ENCODE results near the gene GPC6.

The GPC6 gene

DNA sequence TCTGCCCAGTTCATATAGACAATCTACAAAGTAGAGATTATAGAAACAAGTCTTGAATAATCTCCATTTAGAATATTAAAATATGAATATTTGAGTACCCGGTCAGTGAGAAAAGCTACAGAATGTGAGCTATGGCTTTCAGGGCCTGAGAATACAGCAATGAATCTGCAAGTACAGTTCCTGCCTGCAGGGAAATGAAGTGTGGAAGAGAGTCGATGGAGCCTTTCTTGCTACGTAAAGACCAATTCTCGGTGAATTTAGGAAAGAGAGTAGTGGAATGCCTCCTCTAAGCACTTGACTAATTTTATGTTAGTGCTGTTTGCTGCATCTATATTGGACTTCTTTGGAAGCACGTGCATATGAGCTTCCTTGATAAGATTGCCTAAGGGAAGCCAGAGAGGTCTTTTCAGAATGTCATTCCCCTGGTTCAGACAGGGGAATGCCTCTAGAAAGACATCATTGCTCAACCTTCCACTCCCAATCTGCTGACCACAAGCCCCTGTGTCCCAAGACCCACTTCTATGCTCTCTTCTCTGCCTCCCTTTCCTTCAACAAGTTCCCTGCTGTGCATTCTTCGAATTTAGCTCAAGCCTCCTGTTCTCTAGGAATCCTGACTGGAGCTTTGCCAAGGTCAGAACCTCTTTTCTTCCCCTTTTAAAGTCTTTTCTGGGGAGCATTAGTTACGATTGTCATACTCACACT, 41.9 kb downstream of the GPC6 start:
- DNase-seq = no peak

DNA sequence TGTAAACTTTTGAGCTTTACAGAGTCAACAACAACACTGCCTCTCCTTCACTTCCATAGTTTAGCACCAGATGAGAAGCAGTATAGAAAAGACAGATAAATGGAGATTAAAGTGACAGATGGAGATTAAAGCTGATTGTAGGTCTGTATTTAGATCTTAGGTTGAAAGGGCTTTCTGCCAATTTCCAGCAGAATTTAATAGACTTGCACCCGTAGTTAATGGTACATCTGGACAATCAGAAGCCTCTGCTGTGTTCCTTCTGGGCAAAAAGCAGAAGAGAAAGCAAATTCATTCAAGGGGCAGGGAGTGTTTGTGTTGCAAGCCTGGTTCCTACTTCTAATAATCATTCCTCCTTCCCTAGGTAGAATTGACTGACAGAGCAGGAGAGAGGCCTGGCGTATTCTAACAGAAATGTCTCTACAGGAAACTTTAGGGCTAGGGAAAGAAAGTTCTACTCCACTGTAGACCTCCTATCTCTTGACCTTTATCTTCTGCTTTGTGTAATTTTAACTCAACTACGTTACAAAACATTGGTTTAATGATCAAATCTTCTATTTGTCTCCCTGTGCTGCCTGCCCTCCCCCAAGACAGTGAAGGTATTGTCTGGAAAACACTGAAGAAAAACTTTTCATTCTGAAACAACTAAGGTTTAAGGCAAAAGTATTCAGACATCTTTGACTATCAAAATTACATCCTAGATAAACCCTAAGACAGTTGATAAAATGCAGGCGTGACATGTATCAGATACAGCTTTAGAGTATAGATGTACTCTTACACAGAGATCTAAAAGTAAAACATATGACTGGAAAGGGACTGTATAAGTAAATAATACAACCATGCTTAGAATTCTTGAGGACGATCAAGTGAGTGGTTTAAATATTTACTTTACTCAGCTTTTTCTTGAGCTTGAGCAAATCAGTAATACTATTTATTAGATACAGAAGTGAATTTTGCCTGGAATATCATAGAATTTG, 44.4 kb downstream of the GPC6 start:
- no peak for DNase-seq

DNA sequence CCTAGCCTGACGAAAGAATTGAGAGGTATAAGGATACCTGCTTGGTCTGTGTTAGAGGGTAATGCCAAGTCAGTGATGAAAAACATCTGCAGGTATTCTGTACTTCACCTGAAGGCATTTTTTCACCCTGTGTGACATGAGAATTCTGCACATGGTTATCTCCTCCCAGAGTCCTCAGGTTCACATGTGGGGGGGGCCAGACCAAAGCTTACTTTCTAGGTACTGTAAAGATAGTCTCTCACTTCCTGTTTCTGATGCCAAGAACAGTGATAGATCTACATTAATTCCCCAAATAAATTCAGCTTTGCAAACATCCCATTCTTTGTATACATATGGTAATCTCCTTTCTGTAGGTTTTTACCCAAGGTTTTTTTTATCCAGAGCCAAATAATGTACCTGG, 53.4 kb downstream of the GPC6 start:
- DNase-seq = no peak

DNA sequence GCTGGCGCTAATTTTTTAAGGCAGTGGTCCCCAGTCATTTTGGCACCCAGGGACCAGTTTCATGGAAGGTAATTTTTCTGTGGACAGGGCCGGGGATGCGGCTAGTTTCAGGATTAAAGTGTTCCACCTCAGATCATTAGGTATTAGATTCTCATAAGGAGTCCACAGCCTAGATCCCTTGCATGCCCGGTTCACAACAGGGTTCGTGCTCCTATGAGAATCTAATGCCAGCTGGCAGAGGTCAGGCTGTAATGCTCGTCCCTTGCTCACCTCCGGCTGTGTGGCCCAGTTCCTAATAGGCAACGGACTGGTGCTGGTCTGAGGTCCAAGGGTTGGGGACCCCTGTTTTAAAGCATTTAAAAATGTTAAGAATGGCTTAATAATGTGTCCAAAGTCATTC, 54.1 kb downstream of the GPC6 start:
- DNase-seq = no peak

DNA sequence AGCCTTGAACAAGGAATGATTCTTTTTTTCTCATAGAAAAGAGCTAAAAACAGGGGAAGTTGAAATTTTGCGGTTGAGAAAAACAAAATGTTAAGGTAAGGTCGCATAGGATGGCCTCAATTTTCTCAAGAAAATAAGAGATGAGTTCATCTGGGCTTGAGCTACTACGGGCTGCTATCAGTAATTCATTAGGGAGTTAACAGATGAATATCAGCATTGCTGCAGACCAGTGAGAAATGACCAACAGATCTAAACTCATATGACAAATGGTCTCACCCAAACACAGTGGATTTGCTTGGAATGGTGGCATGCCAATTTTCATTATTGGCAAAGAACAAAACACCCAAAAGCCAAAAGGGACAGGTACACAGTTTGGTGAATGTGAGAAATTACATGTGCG, 56.6 kb downstream of the GPC6 start:
- no peak for DNase-seq

DNA sequence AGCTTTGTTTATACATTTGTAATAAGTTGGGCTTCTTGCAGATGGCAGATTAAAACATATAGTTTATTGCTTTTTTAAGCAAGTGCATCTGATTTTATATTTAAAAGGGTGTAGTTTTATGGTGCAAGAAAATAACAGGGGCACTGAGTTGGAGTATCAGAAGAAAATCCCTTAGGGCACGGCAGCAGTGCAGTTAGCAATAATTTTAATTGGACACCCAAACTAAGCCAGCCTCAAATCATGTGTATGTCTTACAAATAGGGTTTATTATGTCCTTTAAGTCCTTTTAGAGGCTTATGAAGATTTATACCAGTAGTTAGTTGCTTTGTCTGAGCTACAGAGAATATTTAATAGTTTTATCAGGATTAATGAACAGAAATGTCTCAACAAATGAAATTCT, 57.5 kb downstream of the GPC6 start:
- DNase-seq = no peak

DNA sequence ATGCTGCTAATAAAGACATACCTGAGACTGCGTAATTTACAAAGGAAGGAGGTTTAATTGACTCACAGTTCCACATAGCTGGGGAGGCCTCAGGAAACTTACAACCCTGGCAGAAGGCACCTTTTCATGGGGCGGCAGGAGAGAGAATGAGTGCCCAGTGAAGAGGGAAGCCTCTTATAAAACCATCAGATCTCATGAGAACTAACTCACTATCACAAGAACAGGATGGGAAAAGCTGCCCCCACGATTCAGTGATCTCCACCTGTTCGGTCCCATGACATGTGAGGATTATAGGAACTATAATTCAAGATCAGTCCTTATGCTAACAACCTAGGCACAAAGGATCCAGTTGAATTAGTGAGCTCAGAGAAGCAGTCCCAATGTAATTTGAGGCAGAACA, 59.4 kb downstream of the GPC6 start:
- no peak for DNase-seq

DNA sequence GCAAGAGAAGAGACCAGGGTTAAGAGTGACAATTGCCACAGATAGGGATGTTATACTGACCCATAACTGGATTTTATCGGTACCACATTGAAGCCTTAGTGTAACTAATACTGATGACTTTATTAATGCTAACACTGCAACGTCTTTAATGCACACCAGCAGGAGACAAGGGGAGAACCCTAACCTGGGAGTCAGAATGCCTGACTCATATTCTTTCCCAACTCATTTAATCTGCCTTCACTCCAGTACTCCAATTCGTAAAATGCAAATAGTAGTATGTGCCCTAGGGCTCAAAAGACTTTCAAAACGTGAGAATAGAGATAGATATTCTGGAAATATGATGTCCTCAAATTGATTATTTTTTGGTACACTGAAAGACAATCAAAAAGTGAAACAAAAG, 62.4 kb downstream of the GPC6 start:
- no peak for DNase-seq

DNA sequence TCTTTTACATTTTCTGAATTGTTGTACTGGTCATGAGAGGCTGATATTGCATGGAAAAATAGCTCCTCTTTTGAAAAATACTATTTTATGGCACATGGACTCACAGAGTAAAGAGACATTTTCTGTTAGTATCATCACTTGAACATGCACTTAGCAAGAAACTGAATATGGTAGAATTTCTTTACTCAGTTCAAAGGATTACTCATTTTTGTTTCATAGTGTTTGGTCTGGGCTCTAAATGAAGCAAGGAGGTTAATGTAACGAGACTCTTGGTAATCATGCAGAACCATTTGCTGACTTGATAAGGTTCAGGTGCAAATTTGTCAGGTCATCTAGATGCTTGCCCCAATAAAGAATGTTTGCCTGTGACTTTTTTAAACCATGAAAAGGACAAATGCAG, 63.2 kb downstream of the GPC6 start:
- DNase-seq = no peak

DNA sequence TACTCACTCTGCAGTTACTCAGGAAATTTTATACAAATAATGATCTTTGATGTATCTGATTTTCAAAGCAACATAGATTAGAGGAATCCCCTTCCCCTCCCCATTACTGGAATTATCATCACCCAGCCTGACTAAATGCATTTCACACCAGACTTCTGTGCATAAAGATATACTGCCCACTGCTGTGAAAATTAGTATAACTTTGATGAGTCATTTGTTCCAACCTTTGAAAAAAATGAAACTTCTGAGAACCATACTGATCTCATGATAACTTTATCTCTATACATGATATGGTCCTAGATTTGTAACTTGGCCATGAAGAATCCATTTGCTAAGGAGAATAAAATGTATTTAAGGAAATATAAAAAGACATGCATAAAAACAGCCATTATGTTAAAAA, 63.9 kb downstream of the GPC6 start:
- DNase-seq = no peak

DNA sequence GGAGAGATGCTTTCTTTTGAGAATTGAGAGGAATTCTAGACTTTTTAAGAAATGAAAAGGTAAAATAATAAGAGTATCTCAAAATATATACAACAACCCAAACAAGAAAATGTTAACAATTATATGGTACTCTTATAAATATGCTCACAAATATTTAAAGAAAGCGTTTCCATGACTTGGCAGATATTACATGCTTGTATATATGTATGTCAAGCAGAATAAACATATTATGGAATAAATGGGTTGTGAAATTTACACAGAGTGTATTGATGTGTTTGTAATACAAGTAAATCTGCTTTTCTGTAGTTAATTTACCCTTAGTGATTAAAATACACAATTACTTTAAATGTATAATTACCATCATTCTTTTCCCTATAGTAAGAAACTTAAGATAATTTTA, 65.8 kb downstream of the GPC6 start:
- DNase-seq = no peak

DNA sequence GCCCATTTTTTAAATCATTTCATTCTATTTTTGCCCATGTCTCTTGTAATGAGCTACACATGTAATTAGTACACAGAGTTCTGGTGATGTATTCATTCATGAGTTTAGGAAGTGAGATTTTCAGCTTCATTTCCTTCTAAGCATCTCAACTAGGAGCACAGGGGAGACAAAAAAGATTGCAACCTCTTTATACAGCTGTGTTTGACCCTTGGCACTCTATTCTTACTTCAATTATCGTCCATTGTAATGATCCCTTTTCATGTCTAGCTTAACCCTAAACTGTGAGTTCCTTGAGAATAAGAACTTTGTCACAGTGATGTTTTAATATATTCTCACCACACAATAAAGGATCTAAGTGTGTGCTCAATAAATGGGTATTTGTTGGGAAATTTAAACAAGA, 67.1 kb downstream of the GPC6 start:
- DNase-seq = no peak

DNA sequence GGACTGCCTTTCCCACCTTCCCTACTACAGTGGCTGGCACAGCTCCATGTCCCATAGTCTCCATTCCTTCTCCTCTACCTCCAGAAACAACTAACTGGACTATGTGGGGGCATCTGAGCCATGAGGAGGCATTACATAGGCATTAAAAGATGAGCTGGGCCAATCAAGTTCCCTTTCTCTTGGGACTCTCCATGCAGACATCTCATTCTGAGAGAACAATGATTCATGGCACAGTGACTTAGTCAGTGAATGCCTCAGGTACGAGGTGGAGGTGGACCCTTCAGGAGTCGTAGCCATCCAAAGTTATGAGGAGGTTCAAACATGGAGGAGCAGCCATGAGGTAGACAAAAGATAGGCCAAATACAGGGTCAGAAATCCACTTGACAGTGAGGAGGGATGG, 70.0 kb downstream of the GPC6 start:
- no peak for DNase-seq

DNA sequence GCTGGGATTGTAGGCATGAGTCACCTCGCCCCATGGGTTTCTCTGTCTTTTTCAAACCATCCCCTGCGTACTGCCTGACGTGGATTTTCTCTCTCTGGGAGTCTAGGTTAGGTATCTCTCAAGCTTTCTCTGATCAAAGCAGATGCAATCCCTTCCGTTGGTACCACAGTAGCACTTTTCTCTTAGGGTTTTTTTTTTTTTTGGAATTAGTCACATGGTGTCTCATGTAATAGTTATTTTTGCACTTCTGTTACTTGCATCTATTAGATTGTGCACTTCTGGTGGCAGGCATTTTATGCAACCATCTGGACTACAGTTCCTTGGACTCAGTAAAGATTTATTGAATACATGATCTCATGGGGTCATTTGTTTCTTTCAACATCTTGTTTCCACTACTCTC, 72.1 kb downstream of the GPC6 start:
- no peak for DNase-seq

DNA sequence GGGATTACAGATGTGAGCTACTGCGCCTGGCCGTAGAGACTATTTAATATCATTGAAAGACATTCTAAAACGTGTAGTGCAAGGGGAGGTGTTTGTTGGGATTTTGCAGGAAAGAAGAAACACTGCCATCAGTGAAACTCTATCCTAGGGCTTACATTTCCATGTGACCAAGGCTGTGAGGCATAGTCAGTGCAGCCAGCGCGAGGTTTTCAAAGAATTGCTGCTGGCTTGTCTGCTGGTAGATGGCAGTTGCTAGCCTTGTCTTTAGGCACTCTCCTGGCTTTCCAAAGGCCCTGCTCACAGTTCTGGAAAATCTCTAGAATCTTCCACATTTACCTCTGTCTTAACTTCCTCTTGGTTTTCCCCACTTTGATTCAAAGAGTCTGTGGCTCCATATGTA, 77.5 kb downstream of the GPC6 start:
- DNase-seq = no peak

DNA sequence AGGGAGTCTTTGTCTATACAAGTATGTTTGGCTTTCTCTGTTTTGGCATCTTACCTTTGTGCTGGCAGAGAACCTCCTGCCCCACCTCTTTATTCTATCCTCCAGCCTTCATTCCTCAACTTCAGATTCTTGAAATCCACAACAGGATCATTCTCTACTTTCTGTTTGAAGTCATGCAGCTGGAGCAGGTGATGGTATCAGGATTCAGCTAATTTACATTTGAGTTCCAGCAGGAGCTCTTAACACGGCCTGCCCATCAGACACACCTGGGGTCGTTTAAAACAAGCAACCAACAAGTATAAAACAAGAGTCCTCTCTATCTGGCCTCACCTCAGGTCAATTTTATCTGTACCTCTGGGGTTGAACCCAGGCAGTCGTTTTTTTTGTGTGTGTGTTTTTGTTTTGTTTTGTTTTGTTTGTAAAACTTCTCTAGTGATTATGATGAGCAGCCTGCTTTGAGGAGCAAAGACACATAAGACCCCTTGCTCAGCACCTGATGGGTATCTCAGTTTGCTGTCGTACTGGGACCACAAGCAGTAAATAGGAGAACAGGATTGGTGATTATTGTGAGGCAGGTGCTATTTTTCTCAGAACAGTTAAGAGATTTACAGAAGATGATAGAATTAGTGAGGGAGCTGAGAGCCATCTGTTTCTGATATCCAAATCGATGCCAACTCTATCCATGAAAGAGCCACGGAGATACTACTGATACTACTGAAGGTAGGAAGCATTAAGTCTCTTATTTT, 78.4 kb downstream of the GPC6 start:
- DNase-seq = no peak

DNA sequence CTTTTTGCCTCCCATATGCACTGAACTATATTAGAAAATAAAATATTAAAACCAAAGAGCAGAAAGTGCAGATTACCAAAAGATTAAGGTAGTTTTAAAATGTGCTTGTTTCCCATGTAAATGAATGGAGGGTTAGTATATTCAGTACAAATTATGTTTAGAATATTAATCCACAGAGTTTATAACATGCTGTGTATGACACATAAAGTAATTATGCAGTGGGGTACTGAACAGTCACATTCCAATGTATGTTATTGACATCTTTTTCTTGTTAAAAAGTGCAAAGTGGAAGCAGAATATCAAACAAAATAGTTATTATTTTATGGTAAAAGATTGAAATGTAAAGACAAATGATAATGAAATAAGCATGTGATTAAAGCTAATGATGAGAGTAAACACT, 79.3 kb downstream of the GPC6 start:
- DNase-seq = no peak

DNA sequence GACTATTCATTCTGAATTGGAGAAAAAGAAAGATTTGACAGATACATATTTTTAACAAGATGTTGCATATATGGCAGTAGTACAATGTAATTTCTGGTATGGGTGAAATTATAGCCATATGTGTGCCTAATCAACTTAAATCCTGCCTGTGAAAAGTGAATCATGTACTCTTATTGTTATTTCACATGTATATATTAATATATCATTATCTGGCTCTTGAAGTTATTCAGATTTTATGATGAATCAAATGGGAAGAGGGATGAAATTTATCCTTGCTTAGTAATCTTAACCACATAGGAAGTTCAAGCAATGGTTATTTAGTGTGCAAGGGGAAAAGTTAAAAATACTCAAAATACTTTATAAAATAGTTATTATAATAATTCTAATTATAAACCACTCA, 80.5 kb downstream of the GPC6 start:
- no peak for DNase-seq

DNA sequence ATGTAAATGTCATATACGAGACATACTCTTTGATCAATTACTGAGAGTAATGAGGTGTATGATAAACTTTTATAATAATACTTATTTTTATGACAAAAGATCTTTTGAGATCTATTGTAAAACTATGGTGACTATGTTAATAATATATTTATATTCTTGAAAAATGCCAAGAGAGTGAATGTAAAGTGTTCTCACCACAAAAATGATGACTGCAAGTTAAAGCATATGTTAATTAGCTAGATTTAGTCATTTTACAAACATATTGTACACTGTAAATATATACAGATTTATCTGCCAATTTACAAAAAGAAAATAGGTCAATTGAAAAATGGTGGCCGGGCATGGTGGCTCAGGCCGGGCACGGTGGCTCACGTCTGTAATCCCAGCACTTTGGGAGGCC, 81.0 kb downstream of the GPC6 start:
- no peak for DNase-seq

DNA sequence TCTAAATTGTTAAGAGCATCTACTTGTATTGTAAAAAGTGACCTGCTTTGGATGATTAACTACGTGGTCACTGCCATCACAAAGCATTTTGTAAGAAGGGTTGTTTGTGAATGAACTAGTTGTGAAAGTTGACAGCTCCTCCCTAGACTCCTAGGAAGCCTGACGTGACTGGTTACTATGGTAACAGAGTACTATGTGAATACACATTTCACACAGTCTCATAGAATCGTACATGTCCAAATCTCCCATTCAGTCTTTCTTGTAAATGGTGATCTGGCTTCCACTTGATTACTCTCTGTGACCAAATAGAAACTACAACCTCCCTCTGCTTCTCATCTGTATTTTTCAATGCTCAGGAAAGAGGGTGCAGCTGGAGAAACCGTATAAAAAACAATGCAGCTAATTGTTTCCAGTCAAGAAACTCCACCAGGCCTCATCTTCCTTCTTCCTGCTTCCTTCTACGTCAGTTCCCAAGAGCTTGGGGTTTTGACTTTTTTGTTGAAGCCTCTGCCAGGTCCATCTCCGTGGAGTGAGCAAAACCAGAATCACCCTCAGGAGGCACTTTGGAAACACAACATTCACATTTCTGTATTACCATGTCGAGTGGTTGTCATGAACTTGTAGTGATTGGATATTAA, 83.4 kb downstream of the GPC6 start:
- DNase-seq = no peak

DNA sequence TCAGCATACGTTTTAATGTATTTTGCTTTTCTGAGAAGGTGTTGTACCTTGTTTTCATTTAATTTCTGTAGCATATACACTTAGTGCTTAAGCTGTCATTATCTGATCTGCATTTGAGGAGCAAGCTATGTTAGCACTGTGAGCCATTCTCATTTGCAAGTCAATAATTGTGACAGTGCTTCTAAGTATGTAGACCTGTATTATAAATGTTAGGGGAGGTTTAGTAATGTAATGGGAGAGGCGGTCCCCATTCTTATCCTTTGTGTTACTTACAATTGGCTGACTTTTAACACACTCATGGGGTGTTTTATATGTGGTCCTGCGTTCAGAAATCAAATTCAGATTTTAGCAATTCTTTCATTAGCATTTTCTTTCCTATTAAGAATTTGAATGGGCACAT, 90.2 kb downstream of the GPC6 start:
- DNase-seq = no peak

Measured in nucleus accumbens (tissue), 56 donors.